Neutrophil (primary cell): ENCODE measurements around the gene FBRSL1.

Experiments used
- H3K27ac ChIP-seq: fragments of 200-600 bp; sonication (generic); 2 replicates; pipeline ENCODE4 v1.5.1; 2016; ENCODE audit warnings: mild to moderate bottlenecking, moderate library complexity
- H3K27me3 ChIP-seq: fragments of 200-600 bp; sonication (generic); 2 replicates; pipeline ENCODE4 v1.6.0; 2016; ENCODE audit warnings: mild to moderate bottlenecking
- H3K36me3 ChIP-seq: fragments of 200-600 bp; sonication (generic); 2 replicates; pipeline ENCODE4 v1.5.1; 2017
- H3K4me1 ChIP-seq, 2 experiments: fragments of 200-600 bp in 1 of 2; sonication (generic) in 1 of 2; 1 replicate in 1 of 2; 2 replicates in 1 of 2; pipeline versions ENCODE4 v1.5.1 to v1.6.1; 2013 to 2016; ENCODE audit warnings: low read depth in 1 of 2, low read length in 1 of 2, mild to moderate bottlenecking in 1 of 2, moderate library complexity in 1 of 2; ENCODE audit not compliant: control insufficient read depth in 1 of 2, insufficient read depth in 1 of 2
- H3K4me3 ChIP-seq, 2 experiments: fragments of 200-600 bp in 1 of 2; sonication (generic) in 1 of 2; 1 replicate in 1 of 2; 2 replicates in 1 of 2; pipeline ENCODE4 v1.5.1; 2013 to 2016; ENCODE audit warnings: low read depth in 1 of 2, low read length in 1 of 2, mild to moderate bottlenecking in 1 of 2, moderate library complexity in 1 of 2
- H3K9me3 ChIP-seq: fragments of 200-600 bp; sonication (generic); 2 replicates; pipeline ENCODE4 v1.5.1; 2016
- CTCF ChIP-seq: fragments of 200-600 bp; sonication (generic); IDR thresholded peaks from 2 replicates; pipeline ENCODE4 v1.5.1; 2016; ENCODE audit warnings: antibody characterized with exemption

The FBRSL1 gene

GRCh38 chr12:132556801-132557200 is 66.8 kb downstream of the FBRSL1 start:
- peaks cover 30 to 37% of the 10 kb centered on the region in 2 experiments for H3K4me1 ChIP-seq
- H3K27ac ChIP-seq: no peak overlapping the region
- H3K4me3 ChIP-seq: no peak overlapping the region
- peaks cover 9% of the 10 kb centered on the region for H3K36me3 ChIP-seq
- H3K9me3 ChIP-seq: no peaks in the 10 kb centered on the region
- peaks cover 40% of the 10 kb centered on the region for H3K27me3 ChIP-seq
- TF ChIP-seq CTCF: no peak

GRCh38 chr12:132557291-132558015 is 67.5 kb downstream of the FBRSL1 start:
- H3K4me1 ChIP-seq: peaks cover 30 to 37% of the 10 kb centered on the region in 2 experiments
- peaks cover 9% of the 10 kb centered on the region for H3K36me3 ChIP-seq
- no peaks in the 10 kb centered on the region for H3K9me3 ChIP-seq
- no peak overlapping the region for H3K4me3 ChIP-seq
- H3K27ac ChIP-seq: no peak overlapping the region
- TF ChIP-seq CTCF: no peak
- peaks cover 40% of the 10 kb centered on the region for H3K27me3 ChIP-seq

- no peak overlapping the region for H3K4me3 ChIP-seq
- H3K27me3 ChIP-seq: peaks cover 40% of the 10 kb centered on the region
- no peaks in the 10 kb centered on the region for H3K9me3 ChIP-seq
- peaks cover 30 to 37% of the 10 kb centered on the region in 2 experiments for H3K4me1 ChIP-seq
- H3K27ac ChIP-seq: no peak overlapping the region
- TF ChIP-seq CTCF: no peak
- H3K36me3 ChIP-seq: peaks cover 9% of the 10 kb centered on the region
Measured at GRCh38 chr12:132558042-132558856, 68.3 kb downstream of the FBRSL1 start.

GRCh38 chr12:132558861-132559623 is 69.1 kb downstream of the FBRSL1 start:
- H3K27ac ChIP-seq: no peak overlapping the region
- TF ChIP-seq CTCF: no peak
- H3K4me3 ChIP-seq: peak overlapping the region in 1 of 2 experiments; percentile 30

GRCh38 chr12:132559652-132560363 is 69.9 kb downstream of the FBRSL1 start:
- Histone ChIP-seq H3K9me3 (no peaks in the 10 kb centered on the region), H3K4me3 (peak overlapping the region; percentile 20 to 38), H3K27me3 (peaks cover 40% of the 10 kb centered on the region), H3K36me3 (no peaks in the 10 kb centered on the region), H3K4me1 (peaks cover 30 to 37% of the 10 kb centered on the region in 2 experiments), H3K27ac (no peak overlapping the region)
- no peak for TF ChIP-seq CTCF

More at GRCh38 chr12:132558861-132559623, 69.1 kb downstream of the FBRSL1 start:
- no peaks in the 10 kb centered on the region for H3K9me3 ChIP-seq
- H3K4me1 ChIP-seq: peaks cover 30 to 37% of the 10 kb centered on the region in 2 experiments
- peaks cover 40% of the 10 kb centered on the region for H3K27me3 ChIP-seq
- peaks cover 2% of the 10 kb centered on the region for H3K36me3 ChIP-seq
